Fibroblast of lung (primary cell): ENCODE results near the gene ARHGEF12. TPM values are rescaled to one million over a fixed set of nuclear protein-coding genes. Genes with fewer than 3 reads are reported as not detected.
A peak's percentile ranks its signal among the peaks of the same experiment; 100 is the strongest.

Experiments
- DNase-seq, 2 donors: peaks; one replicate each; pipeline versions ENCODE4 v3.0.0 to v3.0.0-alpha.2; 2010; ENCODE audit warnings: low read depth in 2 of 2
- H2AFZ ChIP-seq: 2 replicates; pipeline ENCODE4 v1.5.1; 2012; ENCODE audit warnings: low read length, control low read depth, inconsistent platforms
- H3K27ac ChIP-seq: 2 replicates; pipeline ENCODE4 v1.5.1; 2011; ENCODE audit warnings: low read length, control low read depth; ENCODE audit not compliant: insufficient read depth
- H3K27me3 ChIP-seq: 2 replicates; pipeline ENCODE4 v1.5.1; 2011; ENCODE audit warnings: mild to moderate bottlenecking, low read length; ENCODE audit not compliant: control insufficient read depth, insufficient read depth
- H3K36me3 ChIP-seq: 2 replicates; pipeline ENCODE4 v1.5.1; 2011; ENCODE audit warnings: low read length; ENCODE audit not compliant: control insufficient read depth, insufficient read depth
- H3K4me1 ChIP-seq: 2 replicates; pipeline ENCODE4 v1.5.1; 2011; ENCODE audit warnings: low read length; ENCODE audit not compliant: control insufficient read depth, insufficient read depth; ENCODE audit errors: extremely low read depth
- H3K4me2 ChIP-seq: 2 replicates; pipeline ENCODE4 v1.5.1; 2011; ENCODE audit warnings: low read length, control low read depth; ENCODE audit not compliant: insufficient read depth; ENCODE audit errors: extremely low read depth
- H3K4me3 ChIP-seq, 4 experiments: fragments of 200-600 bp in 1 of 4; sonication (generic) in 1 of 4; replicated peaks in 1 of 4; 2 replicates each; pipeline ENCODE4 v1.5.1; 2011 to 2016; ENCODE audit warnings: low read length in 4 of 4, low read depth in 3 of 4, mild to moderate bottlenecking in 3 of 4, control low read depth in 2 of 4, inconsistent platforms in 1 of 4, mixed read lengths in 1 of 4; ENCODE audit not compliant: insufficient read depth in 1 of 4; ENCODE audit errors: control extremely low read depth in 1 of 4
- H3K79me2 ChIP-seq: 2 replicates; pipeline ENCODE4 v1.5.1; 2012; ENCODE audit warnings: mild to moderate bottlenecking, low read length, inconsistent platforms; ENCODE audit not compliant: control insufficient read depth, insufficient read depth
- H3K9ac ChIP-seq: 2 replicates; pipeline ENCODE4 v1.5.1; 2011; ENCODE audit warnings: mild to moderate bottlenecking, low read length, control low read depth; ENCODE audit not compliant: insufficient read depth
- H3K9me3 ChIP-seq: 2 replicates; pipeline ENCODE4 v1.5.1; 2012; ENCODE audit warnings: low read depth, low read length; ENCODE audit not compliant: control insufficient read depth, insufficient read depth
- H4K20me1 ChIP-seq: 2 replicates; pipeline ENCODE4 v1.5.1; 2011; ENCODE audit warnings: low read length; ENCODE audit not compliant: control insufficient read depth, insufficient read depth; ENCODE audit errors: extremely low read depth
- EZH2 ChIP-seq: IDR thresholded peaks from 2 replicates; pipeline ENCODE4 v1.5.1; 2012; ENCODE audit warnings: low read length, control low read depth, mild to moderate bottlenecking; ENCODE audit errors: missing control alignments
- polyA plus RNA-seq, 2 donors: library from polyadenylated mRNA; depleted of rRNA in 1 of 2; stranded (reverse) in 1 of 2; unstranded in 1 of 2; fragments of >200 nt; gene quantifications; 2 replicates each; pipeline ENCODE4 v1.2.1, GENCODE V29; 2011 to 2012; ENCODE audit warnings: missing spikeins in 1 of 2
- total RNA-seq: library from RNA; depleted of rRNA; stranded (reverse); fragments of >200 nt; gene quantifications from 2 replicates; pipeline ENCODE4 v1.2.1, GENCODE V29; 2014
- TF ChIP-seq, protein P1 (sequence below), 2 donors: IDR thresholded peaks in 1 of 2; conservative IDR thresholded peaks in 1 of 2; 1 replicate in 1 of 2; 2 replicates in 1 of 2; pipeline ENCODE4 v1.5.1; 2011 to 2012; ENCODE audit warnings: low read length in 2 of 2, control low read depth in 1 of 2, inconsistent platforms in 1 of 2, low read depth in 1 of 2, mild to moderate bottlenecking in 1 of 2

ARHGEF12 gene
- total and polyA plus RNA-seq, 2 donors (not counting 1 experiment from before 2014, with no cell fraction given) = 63.1 to 141 TPM

DNA sequence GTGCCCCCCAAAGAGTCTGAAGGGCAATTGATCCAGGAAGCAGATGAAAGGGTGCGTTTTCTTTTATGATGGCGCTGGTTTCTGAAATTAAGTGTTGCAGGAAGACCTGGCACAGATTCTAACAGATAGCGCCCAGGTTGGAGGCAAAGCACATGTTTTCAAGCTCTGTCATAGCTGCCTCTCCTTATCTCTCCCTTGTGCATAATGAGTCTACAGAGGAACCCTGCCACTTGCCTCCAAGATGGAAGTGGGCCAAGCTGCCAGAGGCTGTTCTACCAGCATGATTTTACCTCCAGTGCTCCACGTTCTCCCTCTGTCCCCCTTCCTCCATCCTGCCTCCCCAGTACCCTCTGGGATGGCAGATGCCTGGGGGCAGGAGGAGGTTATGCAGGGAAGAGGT, 41.1 kb upstream of the ARHGEF12 start:
- Histone ChIP-seq H3K27ac (no peak overlapping the region), H3K9me3 (no peaks in the 10 kb centered on the region), H3K4me2 (no peak overlapping the region), H4K20me1 (no peaks in the 10 kb centered on the region), H3K9ac (no peak overlapping the region), H3K27me3 (peaks cover 41% of the 10 kb centered on the region), H3K4me1 (no peaks in the 10 kb centered on the region), H3K4me3 (no peak overlapping the region), H3K79me2 (no peaks in the 10 kb centered on the region), H2AFZ (no peak overlapping the region), H3K36me3 (no peaks in the 10 kb centered on the region)
- no peak for TF ChIP-seq EZH2
- TF ChIP-seq, protein P1, sequence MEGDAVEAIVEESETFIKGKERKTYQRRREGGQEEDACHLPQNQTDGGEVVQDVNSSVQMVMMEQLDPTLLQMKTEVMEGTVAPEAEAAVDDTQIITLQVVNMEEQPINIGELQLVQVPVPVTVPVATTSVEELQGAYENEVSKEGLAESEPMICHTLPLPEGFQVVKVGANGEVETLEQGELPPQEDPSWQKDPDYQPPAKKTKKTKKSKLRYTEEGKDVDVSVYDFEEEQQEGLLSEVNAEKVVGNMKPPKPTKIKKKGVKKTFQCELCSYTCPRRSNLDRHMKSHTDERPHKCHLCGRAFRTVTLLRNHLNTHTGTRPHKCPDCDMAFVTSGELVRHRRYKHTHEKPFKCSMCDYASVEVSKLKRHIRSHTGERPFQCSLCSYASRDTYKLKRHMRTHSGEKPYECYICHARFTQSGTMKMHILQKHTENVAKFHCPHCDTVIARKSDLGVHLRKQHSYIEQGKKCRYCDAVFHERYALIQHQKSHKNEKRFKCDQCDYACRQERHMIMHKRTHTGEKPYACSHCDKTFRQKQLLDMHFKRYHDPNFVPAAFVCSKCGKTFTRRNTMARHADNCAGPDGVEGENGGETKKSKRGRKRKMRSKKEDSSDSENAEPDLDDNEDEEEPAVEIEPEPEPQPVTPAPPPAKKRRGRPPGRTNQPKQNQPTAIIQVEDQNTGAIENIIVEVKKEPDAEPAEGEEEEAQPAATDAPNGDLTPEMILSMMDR (conservative IDR thresholded peaks at IDR 0.05 in 1 of 2, IDR thresholded peaks at IDR 0.05 in 1 of 2; ENCODE audit: low read depth in 1 of 2, low read length in 2 of 2) = no peak
- peak in 1 of 2 donors; percentile 55 for DNase-seq

DNA sequence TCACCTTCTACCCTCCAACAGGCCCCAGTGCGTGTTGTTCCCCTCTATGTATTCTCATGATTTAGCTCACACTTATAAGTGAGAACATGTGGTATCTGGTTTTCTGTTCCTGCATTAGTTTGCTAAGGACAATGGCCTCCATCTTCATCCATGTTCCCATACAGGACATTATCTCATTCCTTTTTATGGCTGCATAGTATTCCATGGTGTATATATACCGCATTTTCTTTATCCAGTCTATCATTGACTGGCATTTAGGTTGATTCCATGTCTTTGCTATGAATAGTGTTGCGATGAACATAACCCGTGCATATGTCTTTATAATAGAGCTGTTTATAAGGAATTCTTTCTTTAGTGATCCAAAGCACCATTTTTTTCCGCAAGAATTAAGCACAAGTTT, 39.7 kb upstream of the ARHGEF12 start:
- Histone ChIP-seq H3K36me3 (no peaks in the 10 kb centered on the region), H3K4me3 (no peak overlapping the region), H3K4me2 (no peak overlapping the region), H3K27me3 (peaks cover 41% of the 10 kb centered on the region), H3K27ac (no peak overlapping the region), H3K9me3 (no peaks in the 10 kb centered on the region), H3K4me1 (no peaks in the 10 kb centered on the region), H4K20me1 (no peaks in the 10 kb centered on the region), H2AFZ (no peak overlapping the region), H3K79me2 (no peaks in the 10 kb centered on the region), H3K9ac (no peak overlapping the region)
- no peak for DNase-seq
- TF ChIP-seq, protein P1 (conservative IDR thresholded peaks at IDR 0.05 in 1 of 2, IDR thresholded peaks at IDR 0.05 in 1 of 2; ENCODE audit: low read depth in 1 of 2, low read length in 2 of 2) = no peak
- no peak for TF ChIP-seq EZH2

DNA sequence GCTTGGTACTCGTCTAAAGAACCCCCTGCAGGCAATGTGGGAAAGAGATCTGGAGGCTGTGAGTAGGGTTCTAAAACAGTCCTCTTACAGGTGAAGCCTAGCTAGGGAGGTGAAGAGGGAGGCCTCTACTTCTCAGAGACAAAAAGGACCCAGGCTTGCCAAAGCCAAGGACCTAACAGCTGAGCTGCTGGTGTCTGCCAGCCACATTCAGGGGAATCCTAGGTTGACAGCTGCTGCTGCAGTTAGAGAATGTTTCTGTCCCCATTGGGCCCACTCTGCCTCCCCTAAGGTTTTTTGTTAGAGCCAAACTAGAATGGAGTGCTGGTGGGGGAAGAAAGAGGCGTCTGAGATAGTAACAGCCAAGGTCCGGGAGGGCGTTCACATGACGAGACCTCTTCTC, 37.8 kb upstream of the ARHGEF12 start:
- no peak overlapping the region for H3K27ac ChIP-seq
- no peaks in the 10 kb centered on the region for H4K20me1 ChIP-seq
- H3K9ac ChIP-seq = no peak overlapping the region
- H3K27me3 ChIP-seq = peaks cover 33% of the 10 kb centered on the region
- H3K36me3 ChIP-seq = no peaks in the 10 kb centered on the region
- no peaks in the 10 kb centered on the region for H3K79me2 ChIP-seq
- H3K4me3 ChIP-seq = no peak overlapping the region
- no peak for DNase-seq
- H3K9me3 ChIP-seq = no peaks in the 10 kb centered on the region
- no peak overlapping the region for H3K4me2 ChIP-seq
- no peak overlapping the region for H2AFZ ChIP-seq
- TF ChIP-seq EZH2 = no peak
- TF ChIP-seq, protein P1 (conservative IDR thresholded peaks at IDR 0.05 in 1 of 2, IDR thresholded peaks at IDR 0.05 in 1 of 2; ENCODE audit: low read depth in 1 of 2, low read length in 2 of 2) = no peak
- H3K4me1 ChIP-seq = no peaks in the 10 kb centered on the region
